Cortex of kidney (tissue), 1 donor: ENCODE results near the gene CCND2.

Experiments used
- DNase-seq: peaks from one replicate; lab custom pipeline; 2025; lab: John Stamatoyannopoulos, UW

Gene CCND2

GRCh38 chr12:4276524-4277204 is 3.1 kb downstream of the CCND2 start:
- DNase-seq, result no peak

GRCh38 chr12:4277205-4277543 is 3.6 kb downstream of the CCND2 start:
- DNase-seq, result no peak

- DNase-seq, result no peak
Observed at GRCh38 chr12:4277857-4278256, 4.3 kb downstream of the CCND2 start.

GRCh38 chr12:4278329-4279197 is 5.0 kb downstream of the CCND2 start:
- DNase-seq, result no peak

- DNase-seq, result no peak
Observed at GRCh38 chr12:4279198-4279690, 5.7 kb downstream of the CCND2 start.

GRCh38 chr12:4280351-4281163 is 7.0 kb downstream of the CCND2 start:
- no peak for DNase-seq

- DNase-seq, result no peak
Observed at GRCh38 chr12:4281173-4281654, 7.7 kb downstream of the CCND2 start.

- DNase-seq, result no peak
Observed at GRCh38 chr12:4282103-4282891, 8.7 kb downstream of the CCND2 start.

GRCh38 chr12:4282892-4283511 is 9.4 kb downstream of the CCND2 start:
- no peak for DNase-seq

GRCh38 chr12:4283512-4284255 is 10.1 kb downstream of the CCND2 start:
- no peak for DNase-seq

GRCh38 chr12:4284306-4284705 is 10.7 kb downstream of the CCND2 start:
- DNase-seq, result no peak

- DNase-seq, result no peak
Observed at GRCh38 chr12:4285070-4285469, 11.5 kb downstream of the CCND2 start.

- no peak for DNase-seq
Observed at GRCh38 chr12:4286228-4286627, 12.7 kb downstream of the CCND2 start.

- DNase-seq, result no peak
Observed at GRCh38 chr12:4286771-4287317, 13.3 kb downstream of the CCND2 start.

GRCh38 chr12:4287325-4288211 is 14.0 kb downstream of the CCND2 start:
- DNase-seq, result no peak

GRCh38 chr12:4288296-4289131 is 15.0 kb downstream of the CCND2 start:
- no peak for DNase-seq

- DNase-seq, result no peak
Observed at GRCh38 chr12:4289231-4289878, 15.8 kb downstream of the CCND2 start.
